GM21528 (cell line): ENCODE data around the gene ARHGAP15.

ENCODE experiments used
- ATAC-seq: cut with Tn5 transposase; IDR thresholded peaks from one replicate; pipeline ENCODE4 v1.9.1; 2021; ENCODE audit warnings: mild to moderate bottlenecking, moderate library complexity; ENCODE audit not compliant: unreplicated experiment, low FRiP score

Gene ARHGAP15

DNA sequence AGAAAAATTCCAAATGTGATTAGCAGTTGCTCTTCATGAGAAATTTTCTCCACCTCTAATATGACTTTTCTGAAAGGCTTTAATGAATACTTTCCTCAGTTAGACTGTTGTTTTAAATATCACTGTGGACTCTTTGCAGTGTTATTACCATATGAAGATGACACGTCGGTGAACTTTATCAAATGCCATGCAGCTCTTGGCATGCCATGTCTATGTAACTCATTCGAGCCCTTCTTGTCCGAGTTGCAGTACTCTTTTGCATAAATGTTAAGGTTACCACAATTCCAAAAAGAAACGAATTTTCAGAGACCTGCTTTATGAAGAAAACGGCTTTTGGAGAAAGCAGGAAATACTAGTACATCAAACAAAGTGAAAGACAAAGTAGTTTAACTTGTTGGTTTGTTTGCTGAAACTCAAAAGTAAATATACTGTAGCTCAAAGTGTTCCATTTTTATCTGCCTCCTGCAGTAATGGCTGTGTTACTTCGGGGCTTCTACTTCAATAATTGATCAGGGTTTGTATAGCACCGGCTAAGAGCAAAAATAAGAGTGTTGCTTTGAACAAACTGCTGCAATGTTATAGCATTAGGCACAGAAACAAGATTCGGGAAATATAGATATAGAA, 204.1 kb downstream of the ARHGAP15 start:
- no peak for ATAC-seq

DNA sequence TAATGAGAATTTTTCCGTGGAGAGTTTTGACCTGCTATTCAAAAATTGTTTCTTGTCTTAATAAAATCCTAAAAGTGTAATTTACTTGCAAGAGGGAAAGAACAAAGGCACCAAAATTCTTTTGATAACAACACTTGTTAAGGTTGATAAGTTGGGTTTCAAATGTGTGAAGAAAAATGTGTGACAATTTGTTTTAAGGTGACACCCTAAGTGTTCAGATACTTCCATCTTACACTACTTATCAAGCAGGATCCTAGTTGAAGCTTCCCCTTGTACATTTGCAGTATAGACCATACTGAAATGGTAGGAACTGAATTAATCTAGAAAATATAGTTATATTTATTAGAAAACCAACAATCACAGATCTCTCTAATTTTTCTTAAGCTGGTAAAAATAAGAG, 204.6 kb downstream of the ARHGAP15 start:
- ATAC-seq, result no peak

DNA sequence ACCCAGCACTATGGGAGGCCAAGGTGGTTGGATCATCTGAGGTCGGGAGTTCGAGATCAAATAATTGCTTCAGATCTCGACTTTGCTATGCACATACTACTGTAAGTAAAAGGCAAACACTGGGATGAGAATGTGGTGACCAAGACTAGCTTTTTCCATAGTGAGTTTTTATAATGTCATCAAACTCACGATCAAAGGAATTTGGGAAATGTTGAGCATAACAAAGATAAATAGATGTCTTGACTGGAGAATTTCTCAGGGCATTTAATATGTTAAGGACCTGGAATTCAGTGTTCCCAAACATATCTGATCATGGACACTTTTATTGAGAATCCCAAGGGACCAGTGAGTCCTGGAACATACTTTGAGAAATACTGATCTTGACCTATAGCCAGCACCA, 205.6 kb downstream of the ARHGAP15 start:
- ATAC-seq, result no peak

DNA sequence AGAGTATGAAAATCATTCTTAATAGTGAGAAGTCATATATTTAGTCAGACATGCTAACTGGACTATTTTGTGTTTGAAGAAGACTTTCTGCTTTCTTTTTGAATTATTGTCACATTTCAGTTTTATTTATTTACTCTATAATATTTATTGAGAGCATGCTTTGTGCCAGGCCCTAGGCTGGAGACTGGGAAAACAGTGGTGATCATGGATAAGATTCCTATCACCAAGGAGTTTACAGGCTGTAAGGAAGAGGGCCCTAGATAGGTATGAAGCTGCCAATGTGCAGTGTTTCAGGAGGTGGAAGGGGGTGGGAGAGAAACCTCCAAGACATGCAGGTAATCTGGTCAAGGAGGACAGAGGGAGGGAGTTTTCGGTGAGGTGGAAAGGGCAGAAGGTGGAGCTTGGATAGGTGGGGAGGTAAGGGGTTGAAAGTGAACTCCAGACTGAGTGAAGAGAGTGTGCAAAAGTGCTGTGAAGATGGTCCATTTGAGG, 207.5 kb downstream of the ARHGAP15 start:
- no peak for ATAC-seq

DNA sequence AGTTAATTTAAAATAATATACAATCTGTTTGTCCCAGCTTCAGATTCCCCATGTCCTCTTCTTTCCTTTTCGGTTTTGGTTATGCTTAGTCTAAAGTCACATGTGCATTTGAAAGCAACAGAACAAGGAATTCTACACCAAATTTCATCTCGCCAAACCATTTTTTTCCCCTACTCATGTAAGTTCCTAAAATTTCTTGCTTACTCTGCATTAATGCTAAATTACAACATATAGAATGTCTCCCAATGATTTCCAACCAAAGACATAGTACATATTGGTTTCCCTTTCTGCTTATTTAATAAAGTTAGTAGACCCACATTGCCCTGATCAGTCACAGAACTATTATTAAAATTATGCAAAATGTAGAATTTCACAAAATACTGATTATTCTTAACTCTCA, 212.3 kb downstream of the ARHGAP15 start:
- ATAC-seq, result no peak

DNA sequence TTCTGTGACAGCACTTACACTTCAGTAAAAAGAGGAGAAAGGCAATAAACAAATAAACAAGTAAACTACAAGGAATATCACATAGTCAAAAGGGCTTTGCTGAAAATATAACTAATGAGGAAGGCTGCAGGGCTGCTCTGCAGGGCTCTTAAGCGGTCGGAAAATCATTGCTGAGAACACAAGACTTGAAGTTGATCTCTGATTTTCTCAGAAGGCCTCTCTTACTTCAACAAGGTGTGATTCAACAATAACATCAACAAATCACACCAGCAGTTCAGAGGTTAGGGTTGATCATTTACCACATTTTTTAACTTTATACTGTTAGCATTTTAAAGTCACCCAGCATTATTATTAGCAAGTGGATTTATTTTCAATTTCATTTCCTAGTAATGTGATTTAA, 215.6 kb downstream of the ARHGAP15 start:
- no peak for ATAC-seq

DNA sequence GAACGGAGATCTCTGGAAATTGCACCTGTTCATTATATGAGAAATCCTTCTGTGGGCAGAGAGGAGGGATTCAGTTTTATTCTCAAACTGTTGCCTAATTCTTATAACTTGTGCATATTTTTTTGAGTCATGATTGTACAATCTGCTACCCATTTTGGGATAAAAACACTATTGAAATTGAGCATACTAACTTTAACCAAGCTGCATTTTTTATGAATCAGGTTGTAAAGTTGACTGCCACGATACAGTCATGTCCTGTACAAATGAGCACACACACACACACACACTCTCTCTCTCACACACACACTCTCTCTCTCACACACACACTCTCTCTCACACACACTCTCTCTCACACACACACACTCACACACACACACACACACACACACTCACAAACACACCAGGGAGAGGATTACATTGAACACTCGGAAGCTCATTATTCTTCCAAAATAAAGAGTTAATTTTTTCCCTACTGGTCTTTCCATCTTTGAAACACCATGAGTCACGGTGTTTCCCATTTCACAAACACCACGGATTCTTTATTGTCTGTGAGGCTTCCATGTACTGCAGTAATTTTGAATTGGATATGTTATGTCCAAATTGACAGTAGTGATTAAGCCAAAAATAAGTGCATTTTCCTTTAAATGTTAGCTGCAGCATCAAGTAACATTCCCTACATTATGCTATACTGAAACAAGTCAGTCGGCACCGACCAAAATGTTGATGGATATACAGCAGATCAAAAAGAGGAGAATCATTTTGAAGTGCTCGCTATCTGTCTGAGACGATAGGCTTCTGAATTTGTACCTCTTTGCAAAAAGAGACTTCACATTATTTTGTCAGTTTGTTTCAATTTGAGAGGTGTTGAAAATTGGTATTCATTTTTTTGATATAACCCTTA, 216.9 kb downstream of the ARHGAP15 start:
- no peak for ATAC-seq

DNA sequence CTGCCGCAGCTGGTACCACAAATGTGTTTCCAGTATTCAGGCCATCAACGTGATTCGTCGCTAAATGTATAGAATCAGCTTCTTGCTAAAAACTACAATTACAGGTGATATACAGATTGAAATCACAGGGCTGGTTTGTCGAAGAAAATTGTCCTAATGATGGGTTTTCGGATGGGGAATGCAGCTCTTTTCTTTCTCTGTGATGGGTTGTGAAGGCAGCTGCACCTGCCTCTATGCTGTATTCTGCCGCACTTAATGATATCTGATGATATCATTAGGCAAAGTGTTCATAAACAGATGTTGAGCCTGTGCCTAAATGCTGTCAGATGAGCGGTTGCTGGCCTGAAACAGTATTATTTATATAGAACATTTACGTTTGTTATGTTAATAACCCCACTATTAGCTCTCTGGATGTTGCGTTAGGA, 218.1 kb downstream of the ARHGAP15 start:
- no peak for ATAC-seq

DNA sequence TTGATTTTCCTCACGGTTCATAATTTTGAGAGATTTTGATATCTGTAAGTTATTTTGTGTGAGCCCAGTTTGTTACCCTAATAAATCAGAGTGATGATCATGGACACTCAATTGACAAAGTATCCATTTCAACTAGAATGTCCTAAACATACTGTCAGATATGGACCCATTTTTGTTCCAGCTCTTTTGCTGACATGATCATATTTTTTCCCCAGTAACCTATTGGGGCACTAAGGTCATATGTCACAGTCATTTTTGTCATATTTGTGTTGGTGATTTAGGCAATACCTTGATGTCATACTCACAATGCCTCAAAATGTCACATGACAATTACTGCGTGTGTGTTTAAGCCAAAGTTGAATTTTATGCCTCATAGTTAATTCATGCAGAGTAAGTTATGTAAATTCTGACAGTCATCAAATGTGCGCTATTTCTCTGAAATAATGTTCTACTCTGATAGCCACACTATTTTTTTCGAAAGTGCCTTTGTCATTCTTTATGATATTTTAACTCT, 218.7 kb downstream of the ARHGAP15 start:
- no peak for ATAC-seq

DNA sequence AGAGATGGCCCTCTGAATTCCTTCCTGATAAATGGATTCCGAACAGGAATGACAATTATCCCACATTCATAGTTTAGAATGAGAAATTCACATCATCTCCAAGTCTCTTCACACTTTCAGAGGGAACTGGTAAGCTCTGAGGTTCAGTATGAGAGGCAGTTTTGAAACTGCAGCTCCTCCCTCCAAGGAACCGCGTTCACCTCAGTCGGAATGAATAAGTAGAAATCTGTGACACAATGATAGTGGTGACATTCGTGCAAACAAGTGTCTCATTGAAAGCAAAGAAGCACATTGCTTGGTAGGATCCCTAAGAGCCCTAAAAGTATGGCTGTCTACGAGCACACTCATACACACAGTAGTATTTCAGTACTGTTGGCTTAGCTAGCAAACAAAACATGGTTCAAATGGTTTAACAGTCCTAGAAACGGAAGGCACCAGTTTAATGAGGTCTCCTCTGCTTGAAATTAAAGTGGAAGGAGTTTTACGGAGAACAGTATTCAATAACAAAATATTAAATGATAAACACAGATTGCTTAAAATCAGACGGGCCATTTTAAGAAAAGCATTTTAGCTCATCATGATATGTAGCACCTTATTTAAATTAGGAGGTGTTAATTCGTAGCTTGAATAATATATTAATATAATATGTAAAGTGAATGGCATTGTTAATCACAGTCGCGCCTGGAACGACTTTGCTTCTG, 225.0 kb downstream of the ARHGAP15 start:
- no peak for ATAC-seq

DNA sequence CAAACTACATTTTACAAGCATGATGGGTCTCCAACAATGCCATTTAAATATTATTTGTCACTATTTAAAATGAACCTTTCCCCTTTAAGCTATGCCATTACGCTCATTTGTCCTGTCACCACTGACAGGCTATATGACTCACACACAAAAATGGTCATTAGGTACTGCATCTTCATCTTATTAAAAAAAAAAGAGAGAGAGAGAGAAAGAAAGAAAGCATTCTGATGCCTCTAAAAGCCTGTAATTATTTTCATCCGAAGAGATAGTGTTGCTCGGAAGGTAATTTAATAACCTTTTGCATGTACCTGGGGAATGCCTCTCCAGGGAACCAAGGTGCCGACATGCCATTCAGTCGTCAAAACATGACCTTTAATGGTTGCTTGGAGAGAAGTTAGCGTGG, 226.7 kb downstream of the ARHGAP15 start:
- no peak for ATAC-seq

DNA sequence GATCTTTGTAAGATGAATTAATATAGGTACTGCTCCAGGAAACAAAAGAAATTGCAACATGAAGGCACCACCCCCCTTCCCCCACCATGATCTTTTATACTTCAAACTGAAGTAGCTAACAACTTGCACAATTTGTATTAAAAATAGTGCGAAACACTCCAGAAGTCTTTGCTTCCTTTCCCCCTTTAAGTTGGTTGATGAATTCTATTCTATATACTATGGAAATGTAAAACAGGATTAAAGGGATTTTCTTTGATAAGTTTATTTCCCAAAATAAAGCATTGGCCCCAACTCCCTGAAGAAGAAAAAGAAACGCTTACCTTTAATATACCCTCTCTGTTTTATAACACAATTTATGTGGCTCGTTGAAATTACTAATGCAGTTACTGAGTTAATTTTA, 227.1 kb downstream of the ARHGAP15 start:
- ATAC-seq, result no peak

DNA sequence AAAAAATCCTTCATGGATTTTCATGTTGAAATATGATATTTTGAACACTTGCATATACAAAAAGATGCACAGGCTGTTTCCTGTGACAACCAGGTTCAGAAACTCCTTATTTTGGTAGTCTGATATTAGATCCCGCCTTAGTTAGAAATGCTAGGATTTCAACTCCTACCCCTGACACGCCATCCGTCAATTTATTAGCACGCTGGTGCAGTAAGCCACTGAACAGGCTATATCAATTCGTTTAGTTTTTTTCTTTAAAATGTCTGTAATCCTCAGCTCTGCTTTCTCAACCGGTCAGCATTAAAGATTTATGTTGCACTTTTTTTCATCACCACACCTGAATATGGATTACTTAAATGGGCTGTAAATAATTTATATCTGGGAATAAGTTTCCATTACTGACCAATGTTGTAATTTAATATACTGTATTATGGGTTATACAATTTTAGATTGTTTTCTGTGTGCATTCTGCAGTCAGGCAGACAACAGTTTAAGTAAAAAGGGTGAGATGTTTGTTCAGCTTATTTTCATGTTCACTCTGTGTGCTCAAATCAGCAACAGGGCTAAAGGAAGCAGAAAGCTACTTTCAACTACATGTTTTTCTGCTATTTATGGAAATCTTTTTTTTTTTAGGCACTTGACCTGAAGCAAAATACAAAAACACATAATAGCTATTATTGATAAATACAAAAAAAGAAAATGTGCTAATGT, 227.7 kb downstream of the ARHGAP15 start:
- ATAC-seq, result no peak

DNA sequence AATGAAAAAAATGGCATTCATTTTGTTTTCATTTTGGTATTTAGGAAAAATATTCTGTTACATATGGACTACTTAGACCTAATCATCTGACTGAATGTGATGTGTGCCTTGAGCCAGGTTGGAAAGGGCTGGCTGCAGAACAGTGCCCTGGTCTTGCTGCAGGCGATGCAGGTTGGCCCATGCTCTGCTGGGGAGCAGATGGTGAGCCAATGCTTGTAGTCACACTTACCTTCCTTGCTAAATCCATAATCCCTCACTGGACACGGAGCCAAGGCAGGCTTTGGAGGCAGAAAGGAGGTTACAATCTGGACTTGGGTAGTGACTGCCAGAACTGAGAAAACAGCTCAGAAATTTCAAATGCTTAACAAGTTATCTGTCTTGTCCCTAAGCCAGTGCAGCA, 228.7 kb downstream of the ARHGAP15 start:
- ATAC-seq, result no peak

DNA sequence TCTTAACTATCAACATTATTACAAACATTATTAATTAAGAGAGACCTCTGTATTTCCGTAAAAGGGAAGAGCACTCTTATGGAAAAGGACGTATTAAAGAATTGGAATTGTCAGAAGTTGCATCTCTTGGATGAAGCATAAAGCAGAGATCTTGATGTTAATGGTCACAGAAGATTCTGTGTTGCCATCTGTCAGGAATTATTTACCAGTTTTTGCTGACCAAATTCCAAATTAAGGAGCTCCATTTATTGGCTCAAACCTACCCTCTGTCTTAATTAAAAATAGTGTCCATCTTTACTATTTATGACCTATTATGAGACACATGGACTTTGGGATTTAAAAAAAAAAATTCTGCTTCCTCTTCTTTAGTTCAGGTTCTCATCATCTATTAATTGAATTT, 232.1 kb downstream of the ARHGAP15 start:
- ATAC-seq, result no peak

DNA sequence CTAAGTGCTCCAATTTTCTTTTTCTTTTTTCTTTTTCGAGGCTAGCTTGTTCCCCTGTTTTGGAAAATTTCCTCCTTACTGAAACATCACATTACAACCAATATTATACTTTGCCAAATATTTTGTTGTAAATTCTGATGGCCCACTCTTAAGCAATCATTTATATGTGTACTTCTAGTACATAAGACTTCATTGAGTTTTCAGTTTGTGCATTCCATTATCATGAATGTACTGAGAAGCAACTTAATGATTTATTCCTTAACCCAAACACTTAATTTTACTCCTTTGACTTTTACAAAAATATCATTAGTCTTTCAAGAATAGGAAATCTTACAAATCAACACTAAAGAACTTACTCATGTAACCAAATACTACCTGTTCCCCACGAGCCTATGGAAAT, 242.4 kb downstream of the ARHGAP15 start:
- ATAC-seq, result no peak

DNA sequence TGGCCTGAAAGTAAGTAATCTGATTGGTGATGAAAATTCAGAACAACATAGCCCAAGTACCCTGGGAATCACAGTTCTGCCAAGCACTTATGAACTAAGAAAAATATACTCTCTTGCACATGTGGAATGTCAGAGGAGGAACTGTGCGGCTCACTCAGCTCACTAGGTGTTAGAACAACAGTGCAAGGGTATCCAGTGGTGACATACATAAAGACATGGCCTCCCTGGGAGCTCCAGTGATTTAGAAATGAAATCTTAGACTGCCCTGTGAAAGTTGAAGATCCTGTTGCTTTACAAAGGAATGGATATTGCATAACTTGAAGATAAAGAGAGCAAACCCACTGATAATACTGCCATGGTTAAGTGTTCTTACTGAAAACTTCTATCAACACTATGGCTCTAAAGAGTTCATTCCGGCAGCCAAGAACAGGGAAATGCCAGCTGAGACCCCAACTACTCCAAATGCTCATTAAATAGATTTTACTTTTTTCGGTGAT, 246.2 kb downstream of the ARHGAP15 start:
- no peak for ATAC-seq

DNA sequence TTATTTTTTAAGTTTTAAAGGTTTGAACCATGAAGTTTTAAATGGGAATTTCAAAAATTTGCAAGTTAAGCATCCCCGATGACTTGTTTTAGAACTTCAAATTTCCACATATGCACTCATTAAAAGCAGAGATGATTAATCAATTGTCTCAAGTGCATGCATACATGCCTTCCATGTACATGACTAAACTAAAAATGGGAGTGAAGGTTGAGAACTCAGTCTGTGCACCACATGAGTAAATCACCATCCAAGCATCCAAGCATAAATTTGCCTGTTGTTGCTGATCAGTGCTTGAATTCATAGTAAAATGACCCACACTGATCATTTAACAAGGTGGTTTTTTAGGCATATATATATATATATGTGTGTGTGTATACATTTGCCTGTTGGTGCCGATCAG, 249.8 kb downstream of the ARHGAP15 start:
- ATAC-seq, result no peak

DNA sequence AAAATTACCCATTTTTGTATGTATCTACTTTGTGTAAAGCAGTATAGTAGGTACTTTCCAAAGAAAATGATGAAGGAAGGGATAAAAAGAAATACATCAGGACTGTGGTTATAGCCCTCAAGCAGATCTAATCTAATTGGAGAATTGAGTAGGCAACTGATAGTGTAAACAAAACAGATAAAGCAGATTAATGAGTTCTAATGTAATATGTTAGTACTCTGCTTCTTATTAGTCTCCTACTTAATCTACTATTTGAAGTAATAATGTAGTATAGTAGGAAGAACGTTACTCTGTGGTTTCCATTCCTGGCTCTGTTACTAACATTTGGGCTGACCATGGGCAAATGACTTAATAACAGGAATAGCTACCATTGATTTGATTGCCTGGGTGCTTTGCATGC, 250.7 kb downstream of the ARHGAP15 start:
- ATAC-seq, result no peak

DNA sequence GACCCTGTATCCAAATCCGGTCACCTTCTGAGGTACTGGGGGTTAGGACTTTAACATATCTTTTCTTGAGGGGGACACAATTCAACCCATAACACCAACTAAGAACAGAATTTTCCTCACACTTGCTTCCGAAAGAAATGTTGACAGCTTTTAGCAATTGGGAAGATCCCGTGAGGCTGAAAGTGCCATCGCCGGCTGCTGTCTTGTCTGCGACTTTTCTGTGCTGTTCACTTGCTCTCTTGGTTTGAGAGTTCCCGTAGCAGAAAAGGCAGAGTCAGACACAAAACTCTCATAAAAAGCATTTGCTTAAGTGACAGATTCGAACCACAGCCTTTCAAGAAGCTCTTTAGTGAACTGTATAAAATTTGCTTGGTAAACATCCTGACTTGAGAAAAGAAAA, 253.4 kb downstream of the ARHGAP15 start:
- ATAC-seq, result no peak
